Ascending aorta (tissue), 2 donors: Measurements from ENCODE around the gene SLC39A9. TPM values are rescaled to one million over a fixed set of nuclear protein-coding genes. Genes with fewer than 3 reads are reported as not detected.
"Not testable (repeated sequence)": the region's sequence is repeated elsewhere in the genome, so short reads cannot be mapped to it uniquely, and the experiment has no call there.

Source experiments
- DNase-seq, 2 donors: peaks; one replicate each; pipeline ENCODE4 v3.0.0-alpha.2; 2019; ENCODE audit warnings: low spot score in 2 of 2
- H3K27ac ChIP-seq, 2 donors: fragments of 200-600 bp; sonication (generic); one replicate each; pipeline ENCODE4 v1.5.1; 2016 to 2017; ENCODE audit warnings: mild to moderate bottlenecking in 1 of 2
- H3K27me3 ChIP-seq: fragments of 200-600 bp; sonication (generic); one replicate; pipeline ENCODE4 v1.5.1; 2017
- H3K36me3 ChIP-seq, 2 donors: fragments of 200-600 bp; sonication (generic); one replicate each; pipeline ENCODE4 v1.5.1; 2016
- H3K4me1 ChIP-seq, 2 donors: fragments of 200-600 bp; sonication (generic); one replicate each; pipeline ENCODE4 v1.5.1; 2016 to 2017; ENCODE audit warnings: mild to moderate bottlenecking in 1 of 2
- H3K4me3 ChIP-seq, 2 donors: fragments of 200-600 bp; sonication (generic); one replicate each; pipeline ENCODE4 v1.5.1; 2016 to 2017; ENCODE audit warnings: mild to moderate bottlenecking in 1 of 2
- H3K9me3 ChIP-seq, 2 donors: fragments of 200-600 bp; sonication (generic); one replicate each; pipeline ENCODE4 v1.5.1; 2016
- CTCF ChIP-seq, 3 experiments: fragments of 200-600 bp in 2 of 3; fragments of 450-650 bp in 1 of 3; sonication (generic) in 2 of 3; IDR thresholded peaks; one replicate each; pipeline ENCODE4 v1.5.1; 2016 to 2019; ENCODE audit warnings: antibody characterized with exemption in 3 of 3, mild to moderate bottlenecking in 1 of 3, moderate library complexity in 1 of 3
- intact Hi-C: fragments of 100-400 bp; cut with DNase I; formaldehyde crosslinking; loops from one replicate; pipeline ENCODE4 v1.15.1; 2023
- total RNA-seq: library from RNA; depleted of rRNA; stranded (reverse); fragments of >200 nt; gene quantifications from one replicate; pipeline ENCODE4 v1.1.0, GENCODE V29; 2016

Gene SLC39A9
- total RNA-seq, 1 donor from 2014 or later, result 26.2 TPM

DNA sequence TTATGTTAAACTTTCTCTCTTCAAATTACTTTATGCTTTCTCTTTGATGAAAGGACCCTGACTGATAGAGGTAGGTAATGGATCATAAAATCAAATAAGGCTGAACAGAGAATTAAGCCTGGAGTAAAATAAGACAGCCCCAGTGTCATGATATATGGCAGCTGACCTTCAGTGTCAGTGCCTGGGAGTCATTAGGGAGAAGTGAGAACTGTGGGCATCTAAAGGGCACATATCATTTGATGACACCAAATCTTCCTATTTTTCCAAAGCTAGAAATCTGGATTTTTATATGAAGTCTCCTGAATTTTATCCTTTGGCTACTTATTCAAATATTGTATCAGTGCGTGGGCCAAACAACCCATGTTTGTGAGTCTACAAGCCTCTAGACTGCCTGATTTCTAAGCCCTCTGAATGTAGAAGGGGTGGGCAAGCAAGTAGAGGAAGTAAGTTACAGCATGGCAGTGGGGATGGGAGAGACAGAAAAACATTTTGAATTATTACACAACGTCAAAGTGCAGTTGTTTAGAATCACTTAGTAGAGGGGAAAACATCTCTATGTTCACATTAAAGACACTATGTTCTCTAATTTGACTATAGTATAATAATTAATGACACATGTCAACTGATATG lies 10.0 kb downstream of the SLC39A9 start:
- Histone ChIP-seq H3K36me3 (peaks cover 0 to 5% of the 10 kb centered on the region in 2 donors), H3K9me3 (no peaks in the 10 kb centered on the region), H3K27me3 (no peaks in the 10 kb centered on the region), H3K27ac (no peak overlapping the region), H3K4me3 (no peak overlapping the region), H3K4me1 (no peaks in the 10 kb centered on the region)
- intact Hi-C loops, result no loop called here
- no peak for TF ChIP-seq CTCF (IDR thresholded peaks at IDR 0.05)
- no peak for DNase-seq

DNA sequence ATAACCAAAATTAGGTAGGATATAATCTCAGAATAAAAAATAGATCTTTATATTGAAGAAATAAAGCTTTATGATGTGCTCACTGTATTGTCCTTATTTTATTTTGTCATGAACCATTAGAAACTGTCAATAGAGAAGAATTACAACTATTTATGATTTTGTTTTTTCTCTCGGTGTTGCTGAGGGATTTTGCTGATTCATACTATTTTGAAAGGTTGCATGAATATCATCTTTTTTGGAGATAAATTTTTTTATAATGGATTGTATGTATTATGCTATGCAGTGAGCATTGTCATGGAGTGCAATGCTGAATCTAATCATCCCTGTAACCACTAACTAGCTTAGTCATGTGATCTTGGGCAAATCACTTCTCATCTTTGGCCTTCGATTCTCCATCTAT lies 15.0 kb downstream of the SLC39A9 start:
- intact Hi-C loops, result no loop called here
- DNase-seq, result no peak
- H3K27ac ChIP-seq, result no peak overlapping the region
- no peak overlapping the region for H3K4me3 ChIP-seq
- no peaks in the 10 kb centered on the region for H3K36me3 ChIP-seq
- H3K9me3 ChIP-seq, result peaks cover 0 to 4% of the 10 kb centered on the region in 2 donors
- H3K4me1 ChIP-seq, result no peaks in the 10 kb centered on the region
- no peaks in the 10 kb centered on the region for H3K27me3 ChIP-seq
- no peak for TF ChIP-seq CTCF (IDR thresholded peaks at IDR 0.05)

GRCh38 chr14:69416087-69416486 lies 17.6 kb downstream of the SLC39A9 start:
- DNase-seq, H3K4me1 ChIP-seq, intact Hi-C loops, H3K36me3 ChIP-seq, H3K27me3 ChIP-seq, H3K9me3 ChIP-seq, H3K27ac ChIP-seq, H3K4me3 ChIP-seq: not testable (repeated sequence)

DNA sequence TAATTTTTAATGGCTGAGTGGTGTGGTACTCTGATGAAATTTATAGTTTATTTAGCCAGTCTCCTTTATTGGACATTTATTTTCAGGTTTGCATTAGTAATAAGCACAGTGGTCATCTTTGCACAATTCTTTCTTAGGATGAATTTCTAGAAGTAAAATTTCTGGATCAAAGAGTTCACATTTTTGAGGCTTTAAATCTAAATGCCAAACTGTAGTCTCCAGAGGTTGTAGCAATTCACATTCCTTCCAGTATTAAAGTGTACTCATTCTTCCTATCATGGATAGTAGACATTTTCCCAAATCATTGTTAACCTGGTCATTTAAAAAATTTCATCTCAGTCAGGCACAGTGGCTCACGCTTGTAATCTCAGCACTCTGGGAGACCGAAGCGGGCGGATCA lies 24.8 kb downstream of the SLC39A9 start:
- H3K4me1 ChIP-seq, result no peaks in the 10 kb centered on the region
- DNase-seq, result no peak
- intact Hi-C loops, result no loop called here
- no peak overlapping the region for H3K27ac ChIP-seq
- no peaks in the 10 kb centered on the region for H3K9me3 ChIP-seq
- peaks cover 10 to 28% of the 10 kb centered on the region in 2 donors for H3K36me3 ChIP-seq
- no peaks in the 10 kb centered on the region for H3K27me3 ChIP-seq
- TF ChIP-seq CTCF (IDR thresholded peaks at IDR 0.05), result no peak
- H3K4me3 ChIP-seq, result no peak overlapping the region

DNA sequence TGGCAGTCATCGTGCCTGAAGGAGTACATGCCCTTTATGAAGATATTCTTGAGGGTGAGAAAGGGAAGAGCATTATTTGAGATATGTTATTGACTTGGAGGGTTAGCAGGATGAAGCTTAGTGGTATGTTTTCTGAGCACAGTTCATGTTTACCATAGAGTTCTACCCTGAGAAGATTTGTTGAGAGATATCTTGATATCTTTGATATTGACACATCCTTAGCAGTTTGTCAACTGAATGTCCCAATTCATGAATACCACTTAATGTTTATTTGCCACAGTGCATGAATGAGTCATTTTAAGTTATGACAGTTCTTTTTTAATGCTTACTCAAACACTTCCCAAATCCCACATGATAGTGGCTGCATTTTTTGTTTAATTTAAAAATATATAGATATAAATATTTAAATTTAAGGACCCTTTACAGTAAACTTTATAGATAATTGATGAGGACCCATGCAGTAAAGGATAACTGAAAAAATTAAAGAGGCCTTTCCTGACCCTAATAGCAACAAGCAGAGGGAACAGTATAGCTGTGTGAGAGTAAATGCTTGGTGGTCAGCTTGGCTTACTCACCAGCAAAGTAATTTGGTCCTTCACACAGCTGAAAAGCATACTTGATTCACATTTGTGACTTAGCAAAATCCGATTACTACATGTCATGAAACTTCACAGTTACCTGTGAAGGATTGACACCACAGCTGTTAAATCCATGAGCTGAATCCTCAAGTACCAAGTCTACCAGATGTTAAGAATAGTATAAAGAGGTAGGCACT lies 25.8 kb downstream of the SLC39A9 start:
- Histone ChIP-seq H3K27me3 (no peaks in the 10 kb centered on the region), H3K4me1 (no peaks in the 10 kb centered on the region), H3K36me3 (peaks cover 10 to 28% of the 10 kb centered on the region in 2 donors), H3K4me3 (no peak overlapping the region), H3K27ac (no peak overlapping the region), H3K9me3 (no peaks in the 10 kb centered on the region)
- intact Hi-C loops, result no loop called here
- no peak for DNase-seq
- no peak for TF ChIP-seq CTCF (IDR thresholded peaks at IDR 0.05)

DNA sequence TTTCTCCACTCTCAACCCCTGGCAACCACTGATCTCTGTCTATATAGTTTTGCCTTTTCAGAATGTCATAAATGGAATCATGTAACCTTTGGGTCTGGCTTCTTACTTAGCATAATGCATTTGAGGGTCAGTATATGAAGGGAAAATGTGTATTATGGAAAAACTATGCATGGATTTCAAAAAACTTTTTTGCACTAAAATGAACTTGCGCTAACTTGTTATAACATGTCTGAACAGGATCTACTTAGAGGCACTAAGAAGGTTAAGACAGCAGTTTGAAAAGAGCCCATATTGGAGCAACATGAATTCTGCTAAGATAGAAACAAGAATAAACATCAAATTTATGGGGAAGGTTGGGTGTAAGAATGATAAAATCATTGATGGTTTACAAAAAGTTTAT lies 29.1 kb downstream of the SLC39A9 start:
- no peaks in the 10 kb centered on the region for H3K4me1 ChIP-seq
- TF ChIP-seq CTCF (IDR thresholded peaks at IDR 0.05), result no peak
- H3K27ac ChIP-seq, result no peak overlapping the region
- H3K36me3 ChIP-seq, result peaks cover 10 to 28% of the 10 kb centered on the region in 2 donors
- intact Hi-C loops, result no loop called here
- no peak overlapping the region for H3K4me3 ChIP-seq
- no peak for DNase-seq
- H3K9me3 ChIP-seq, result no peaks in the 10 kb centered on the region
- H3K27me3 ChIP-seq, result no peaks in the 10 kb centered on the region
